Neural cell (in vitro differentiated cells): ENCODE results near the gene WIPI1.

Source experiments
- EP300 ChIP-seq: fragments of 450-650 bp; conservative IDR thresholded peaks from 2 replicates; pipeline ENCODE4 v1.6.1; 2014; ENCODE audit warnings: antibody characterized with exemption, mild to moderate bottlenecking, moderate library complexity; ENCODE audit not compliant: poor library complexity, severe bottlenecking
- EZH2 ChIP-seq: fragments of 200-600, 300-800 bp; shearing (Covaris generic), sonication (generic); IDR thresholded peaks from 2 replicates; pipeline ENCODE4 v1.6.1; 2014; ENCODE audit warnings: antibody characterized with exemption, low read length, borderline replicate concordance, mild to moderate bottlenecking; ENCODE audit not compliant: insufficient read depth, poor library complexity, severe bottlenecking
- MXI1 ChIP-seq: fragments of 450-650 bp; conservative IDR thresholded peaks from 2 replicates; pipeline ENCODE4 v1.6.1; 2014; ENCODE audit warnings: antibody characterized with exemption, mild to moderate bottlenecking; ENCODE audit not compliant: poor library complexity, severe bottlenecking
- POLR2AphosphoS5 ChIP-seq: IDR thresholded peaks from 2 replicates; pipeline ENCODE4 v1.6.1; 2012
- RAD21 ChIP-seq: fragments of 450-650 bp; conservative IDR thresholded peaks from 2 replicates; pipeline ENCODE4 v1.6.1; 2014; ENCODE audit warnings: antibody characterized with exemption, mild to moderate bottlenecking, moderate library complexity
- TAF1 ChIP-seq: IDR thresholded peaks from 2 replicates; pipeline ENCODE4 v1.6.1; 2012; ENCODE audit warnings: low read depth
- TF ChIP-seq, protein P1 (sequence below): fragments of 450-650 bp; IDR thresholded peaks from 2 replicates; pipeline ENCODE4 v1.5.1; 2014; ENCODE audit warnings: antibody characterized with exemption, mild to moderate bottlenecking, moderate library complexity; ENCODE audit not compliant: poor library complexity, severe bottlenecking
- TF ChIP-seq, protein P2 (sequence below): IDR thresholded peaks from 2 replicates; pipeline ENCODE4 v1.6.1; 2012; ENCODE audit warnings: borderline replicate concordance

GRCh38 chr17:68424861-68425260 is 32.4 kb downstream of the WIPI1 start:
- TF ChIP-seq TAF1 (no peak), RAD21 (no peak), POLR2AphosphoS5 (no peak), EP300 (no peak), EZH2 (no peak), MXI1 (no peak)
- TF ChIP-seq, protein P1, sequence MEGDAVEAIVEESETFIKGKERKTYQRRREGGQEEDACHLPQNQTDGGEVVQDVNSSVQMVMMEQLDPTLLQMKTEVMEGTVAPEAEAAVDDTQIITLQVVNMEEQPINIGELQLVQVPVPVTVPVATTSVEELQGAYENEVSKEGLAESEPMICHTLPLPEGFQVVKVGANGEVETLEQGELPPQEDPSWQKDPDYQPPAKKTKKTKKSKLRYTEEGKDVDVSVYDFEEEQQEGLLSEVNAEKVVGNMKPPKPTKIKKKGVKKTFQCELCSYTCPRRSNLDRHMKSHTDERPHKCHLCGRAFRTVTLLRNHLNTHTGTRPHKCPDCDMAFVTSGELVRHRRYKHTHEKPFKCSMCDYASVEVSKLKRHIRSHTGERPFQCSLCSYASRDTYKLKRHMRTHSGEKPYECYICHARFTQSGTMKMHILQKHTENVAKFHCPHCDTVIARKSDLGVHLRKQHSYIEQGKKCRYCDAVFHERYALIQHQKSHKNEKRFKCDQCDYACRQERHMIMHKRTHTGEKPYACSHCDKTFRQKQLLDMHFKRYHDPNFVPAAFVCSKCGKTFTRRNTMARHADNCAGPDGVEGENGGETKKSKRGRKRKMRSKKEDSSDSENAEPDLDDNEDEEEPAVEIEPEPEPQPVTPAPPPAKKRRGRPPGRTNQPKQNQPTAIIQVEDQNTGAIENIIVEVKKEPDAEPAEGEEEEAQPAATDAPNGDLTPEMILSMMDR = no peak
- TF ChIP-seq, protein P2, sequence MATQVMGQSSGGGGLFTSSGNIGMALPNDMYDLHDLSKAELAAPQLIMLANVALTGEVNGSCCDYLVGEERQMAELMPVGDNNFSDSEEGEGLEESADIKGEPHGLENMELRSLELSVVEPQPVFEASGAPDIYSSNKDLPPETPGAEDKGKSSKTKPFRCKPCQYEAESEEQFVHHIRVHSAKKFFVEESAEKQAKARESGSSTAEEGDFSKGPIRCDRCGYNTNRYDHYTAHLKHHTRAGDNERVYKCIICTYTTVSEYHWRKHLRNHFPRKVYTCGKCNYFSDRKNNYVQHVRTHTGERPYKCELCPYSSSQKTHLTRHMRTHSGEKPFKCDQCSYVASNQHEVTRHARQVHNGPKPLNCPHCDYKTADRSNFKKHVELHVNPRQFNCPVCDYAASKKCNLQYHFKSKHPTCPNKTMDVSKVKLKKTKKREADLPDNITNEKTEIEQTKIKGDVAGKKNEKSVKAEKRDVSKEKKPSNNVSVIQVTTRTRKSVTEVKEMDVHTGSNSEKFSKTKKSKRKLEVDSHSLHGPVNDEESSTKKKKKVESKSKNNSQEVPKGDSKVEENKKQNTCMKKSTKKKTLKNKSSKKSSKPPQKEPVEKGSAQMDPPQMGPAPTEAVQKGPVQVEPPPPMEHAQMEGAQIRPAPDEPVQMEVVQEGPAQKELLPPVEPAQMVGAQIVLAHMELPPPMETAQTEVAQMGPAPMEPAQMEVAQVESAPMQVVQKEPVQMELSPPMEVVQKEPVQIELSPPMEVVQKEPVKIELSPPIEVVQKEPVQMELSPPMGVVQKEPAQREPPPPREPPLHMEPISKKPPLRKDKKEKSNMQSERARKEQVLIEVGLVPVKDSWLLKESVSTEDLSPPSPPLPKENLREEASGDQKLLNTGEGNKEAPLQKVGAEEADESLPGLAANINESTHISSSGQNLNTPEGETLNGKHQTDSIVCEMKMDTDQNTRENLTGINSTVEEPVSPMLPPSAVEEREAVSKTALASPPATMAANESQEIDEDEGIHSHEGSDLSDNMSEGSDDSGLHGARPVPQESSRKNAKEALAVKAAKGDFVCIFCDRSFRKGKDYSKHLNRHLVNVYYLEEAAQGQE = no peak
